Right lobe of liver (tissue), 6 donors: ENCODE data around the gene DVL2. TPM values are rescaled to one million over a fixed set of nuclear protein-coding genes. Genes with fewer than 3 reads are reported as not detected.
A peak's percentile ranks its signal among the peaks of the same experiment; 100 is the strongest.
"Not testable (repeated sequence)": the region's sequence is repeated elsewhere in the genome, so short reads cannot be mapped to it uniquely, and the experiment has no call there.

ENCODE experiments used
- ATAC-seq, 4 donors: fragments of 200-7000 bp; cut with Tn5 transposase; one replicate each; pipeline ENCODE4 v1.9.1; 2020; ENCODE audit warnings: mild to moderate bottlenecking in 4 of 4, moderate library complexity in 4 of 4
- DNase-seq, 3 donors: peaks; one replicate each; pipeline ENCODE4 v3.0.0-alpha.2; 2020
- H3K27ac ChIP-seq, 3 donors: fragments of 200-600 bp; one replicate each; pipeline ENCODE4 v1.8.0; 2022
- H3K27me3 ChIP-seq, 2 donors: fragments of 200-600 bp; one replicate each; pipeline ENCODE4 v1.8.0; 2022
- H3K36me3 ChIP-seq, 4 donors: fragments of 200-600 bp; sonication (generic) in 1 of 4; one replicate each; pipeline versions ENCODE4 v1.5.1 to v1.8.0; 2017 to 2022; ENCODE audit warnings: control low read depth in 1 of 4
- H3K4me1 ChIP-seq, 4 donors: fragments of 200-600 bp; sonication (generic) in 1 of 4; one replicate each; pipeline versions ENCODE4 v1.5.1 to v1.8.0; 2017 to 2022; ENCODE audit warnings: control low read depth in 1 of 4
- H3K4me3 ChIP-seq, 3 donors: fragments of 200-600 bp; one replicate each; pipeline ENCODE4 v1.8.0; 2022
- H3K9me3 ChIP-seq, 4 donors: fragments of 200-600 bp; sonication (generic) in 1 of 4; one replicate each; pipeline versions ENCODE4 v1.5.1 to v1.8.0; 2017 to 2022; ENCODE audit warnings: control low read depth in 1 of 4
- CTCF ChIP-seq, 4 donors: fragments of 200-600 bp in 3 of 4; fragments of 450-650 bp in 1 of 4; IDR thresholded peaks; one replicate each; pipeline versions ENCODE4 v1.5.1 to v1.8.0; 2016 to 2022; ENCODE audit warnings: antibody characterized with exemption in 4 of 4, mild to moderate bottlenecking in 2 of 4
- POLR2A ChIP-seq: fragments of 450-650 bp; IDR thresholded peaks from one replicate; pipeline ENCODE4 v1.6.1; 2017; ENCODE audit warnings: antibody characterized with exemption, mild to moderate bottlenecking
- WGBS: methylation state at CpG from one replicate; pipeline ENCODE4 v1.1.6; 2018; ENCODE audit warnings: low coverage, low lambda C conversion rate; ENCODE audit not compliant: insufficient coverage; ENCODE audit errors: missing lambda C conversion rate; 5-methylcytosine and 5-hydroxymethylcytosine counted together
- intact Hi-C, 2 donors: fragments of 100-400 bp; cut with DNase I; formaldehyde crosslinking; loops; one replicate each; pipeline versions ENCODE4 v1.11.2 to v1.14.1; 2022
- total RNA-seq, 6 experiments: library from RNA; depleted of rRNA in 2 of 6; stranded (reverse); fragments of >200 nt in 2 of 6; fragmentation: NEBNext Ultra II Directional in 3 of 6; extraction: Animal tissue kit (Norgen Biotek cat#: 25700) in 3 of 6; gene quantifications; one replicate each; pipeline versions ENCODE4 v1.1.0 to v1.2.4, GENCODE V29; 2016 to 2023
- donor health status: DM: no; HTN: yes; CAD: no.
- donor health status: DM: no; HTN: no; CAD: no.
- donor health status: DM: no; HTN: no; CAD: no.
- donor health status: DM: no; HTN: yes; CAD: no.
- donor health status: DM: no; HTN: yes; CAD: no.

The DVL2 gene
- total RNA-seq, 6 experiments from 2014 or later: 9.6 to 13.5 (median 12.8) TPM

GRCh38 chr17:7184647-7185046 lies 49.7 kb downstream of the DVL2 start:
- no peak for DNase-seq
- peaks cover 0 to 19% (median 8%) of the 10 kb centered on the region in 4 donors for H3K4me1 ChIP-seq
- no peaks in the 10 kb centered on the region for H3K36me3 ChIP-seq
- H3K9me3 ChIP-seq: no peaks in the 10 kb centered on the region
- no peak for ATAC-seq
- TF ChIP-seq POLR2A (no peak), CTCF (IDR thresholded peaks at IDR 0.05) (no peak)
- no peaks in the 10 kb centered on the region for H3K27me3 ChIP-seq
- H3K27ac ChIP-seq: peak overlapping the region; percentile 14 to 54 (median 44)
- H3K4me3 ChIP-seq: no peak overlapping the region
- intact Hi-C loops: no loop called here
- WGBS: 86% methylated on average over 6 of the region's 6 CpGs

GRCh38 chr17:7184091-7184488 lies 50.2 kb downstream of the DVL2 start:
- TF ChIP-seq POLR2A: peak; percentile 35
- TF ChIP-seq CTCF (IDR thresholded peaks at IDR 0.05): no peak
- no peaks in the 10 kb centered on the region for H3K27me3 ChIP-seq
- intact Hi-C loops: no loop called here
- no peaks in the 10 kb centered on the region for H3K9me3 ChIP-seq
- H3K36me3 ChIP-seq: no peaks in the 10 kb centered on the region
- no peak overlapping the region for H3K4me3 ChIP-seq
- peak; percentile 54 to 61 (median 60) for ATAC-seq
- H3K27ac ChIP-seq: peak overlapping the region; percentile 14 to 54 (median 44)
- DNase-seq: peak; percentile 88 to 90 (median 89)
- WGBS: 25% methylated on average over 14 of the region's 14 CpGs
- peaks cover 0 to 19% (median 8%) of the 10 kb centered on the region in 4 donors for H3K4me1 ChIP-seq

GRCh38 chr17:7183433-7184090 lies 50.8 kb downstream of the DVL2 start:
- peak in 1 of 3 donors; percentile 50 for DNase-seq
- Histone ChIP-seq H3K4me1 (peaks cover 0 to 19% (median 8%) of the 10 kb centered on the region in 4 donors), H3K27me3 (no peaks in the 10 kb centered on the region), H3K27ac (peak overlapping the region in 2 of 3 donors; percentile 14 to 54), H3K36me3 (no peaks in the 10 kb centered on the region), H3K4me3 (no peak overlapping the region), H3K9me3 (no peaks in the 10 kb centered on the region)
- TF ChIP-seq POLR2A: no peak
- no peak for TF ChIP-seq CTCF (IDR thresholded peaks at IDR 0.05)
- ATAC-seq: peak in 3 of 4 donors; percentile 6 to 48 (median 11)
- WGBS: 57% methylated on average over 5 of the region's 7 CpGs
- intact Hi-C loops: no loop called here

- DNase-seq, ATAC-seq, H3K27me3 ChIP-seq, intact Hi-C loops, H3K4me3 ChIP-seq, H3K9me3 ChIP-seq, H3K27ac ChIP-seq, H3K36me3 ChIP-seq: not testable (repeated sequence)
- H3K4me1 ChIP-seq: peaks cover 0 to 24% (median 8%) of the 10 kb centered on the region in 4 donors
- 96% methylated on average over 2 of the region's 2 CpGs for WGBS
Measured at GRCh38 chr17:7182101-7182500, 52.2 kb downstream of the DVL2 start.
